ENCODE results near the gene CLIP4.

Gene CLIP4

DNA sequence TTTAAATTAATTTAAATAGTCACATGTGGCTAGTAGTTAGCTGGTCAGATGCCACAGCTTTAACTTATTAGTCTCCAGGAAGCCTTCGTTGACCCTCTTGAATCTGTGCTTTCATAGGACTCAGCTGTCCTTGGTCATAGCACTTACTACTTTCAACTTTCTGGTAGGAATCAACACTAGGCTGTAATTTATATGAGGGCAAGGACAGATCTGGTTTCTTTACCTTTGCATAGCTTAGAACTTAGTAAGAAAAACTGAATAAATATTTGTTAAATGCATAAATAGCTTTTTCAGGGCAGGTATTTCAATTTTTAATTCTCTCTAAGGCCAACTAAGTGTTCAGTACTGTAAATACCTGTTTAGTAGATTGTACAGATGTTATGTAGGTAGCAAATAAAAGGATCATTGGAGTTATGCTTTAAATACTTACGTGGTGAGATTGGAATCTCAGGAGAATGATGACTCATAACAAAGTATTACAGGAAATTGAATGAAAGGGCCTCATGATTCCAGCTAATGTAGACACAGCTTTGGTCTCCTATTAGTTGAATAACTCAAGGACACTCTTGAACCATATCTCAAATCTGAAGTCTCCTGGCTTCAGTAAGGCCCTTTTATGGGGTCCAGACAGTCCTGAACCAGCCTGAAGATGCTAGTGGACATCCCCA, 2.6 kb downstream of the CLIP4 start:
- H3K9ac ChIP-seq (ENCODE audit: low read depth, low read length): no peak overlapping the region
- H3K4me1 ChIP-seq (ENCODE audit: control insufficient read depth, insufficient read depth, low read length): no peaks in the 10 kb centered on the region
- peaks cover 48% of the 10 kb centered on the region for H3K27me3 ChIP-seq (ENCODE audit: control insufficient read depth, insufficient read depth, low read length)
- H3K36me3 ChIP-seq (ENCODE audit: control insufficient read depth, insufficient read depth, low read length): no peaks in the 10 kb centered on the region
- no peaks in the 10 kb centered on the region for H3K9me3 ChIP-seq (ENCODE audit: control insufficient read depth, insufficient read depth, low read length)
- no peak overlapping the region for H3K4me3 ChIP-seq (ENCODE audit: low read depth, low read length)

DNA sequence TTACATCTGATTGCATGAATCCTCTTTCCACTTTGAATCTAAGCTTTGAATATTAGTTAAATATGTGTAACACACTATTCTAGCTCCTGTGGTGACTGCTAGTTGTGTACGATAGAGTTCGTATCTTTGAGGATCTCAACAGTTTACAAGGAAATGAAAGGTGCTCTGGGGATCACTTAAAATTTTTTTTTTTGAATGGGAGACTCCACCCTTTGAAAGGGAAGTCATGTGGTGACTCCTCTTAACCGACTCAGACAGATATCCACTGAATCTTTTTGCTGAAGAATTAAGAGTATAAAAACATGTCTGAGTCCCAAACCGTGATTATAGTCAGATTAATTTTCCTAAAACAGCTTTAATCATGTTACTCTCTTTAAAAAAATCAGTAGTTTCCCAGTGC, 4.0 kb downstream of the CLIP4 start:
- no peaks in the 10 kb centered on the region for H3K4me1 ChIP-seq (ENCODE audit: control insufficient read depth, insufficient read depth, low read length)
- H3K9me3 ChIP-seq (ENCODE audit: control insufficient read depth, insufficient read depth, low read length): no peaks in the 10 kb centered on the region
- H3K27me3 ChIP-seq (ENCODE audit: control insufficient read depth, insufficient read depth, low read length): peaks cover 34% of the 10 kb centered on the region
- H3K4me3 ChIP-seq (ENCODE audit: low read depth, low read length): no peak overlapping the region
- H3K9ac ChIP-seq (ENCODE audit: low read depth, low read length): no peak overlapping the region
- H3K36me3 ChIP-seq (ENCODE audit: control insufficient read depth, insufficient read depth, low read length): no peaks in the 10 kb centered on the region

DNA sequence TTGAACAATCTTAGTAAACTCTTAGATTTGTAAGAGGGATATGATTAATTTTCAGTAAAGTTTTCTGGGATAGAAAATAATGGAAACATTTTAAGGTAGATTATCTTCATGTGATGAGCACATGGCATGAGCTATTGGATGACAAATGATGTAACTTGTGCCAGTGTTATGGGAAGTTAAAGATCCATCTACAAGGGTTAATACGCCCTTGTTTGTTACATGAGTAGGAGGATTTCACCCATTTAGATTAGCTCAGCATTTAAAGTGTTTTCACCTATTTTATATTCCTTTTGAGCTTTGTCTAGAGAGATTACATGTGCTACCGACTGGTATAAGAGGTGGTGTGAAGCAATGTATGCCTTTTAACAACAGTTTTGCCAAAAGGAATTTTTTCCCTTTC, 5.6 kb downstream of the CLIP4 start:
- Histone ChIP-seq H3K4me3 (ENCODE audit: low read depth, low read length) (no peak overlapping the region), H3K36me3 (ENCODE audit: control insufficient read depth, insufficient read depth, low read length) (no peaks in the 10 kb centered on the region)

GRCh38 chr2:29123617-29124349, 8.6 kb downstream of the CLIP4 start:
- Histone ChIP-seq H3K36me3 (ENCODE audit: control insufficient read depth, insufficient read depth, low read length) (no peaks in the 10 kb centered on the region), H3K9me3 (ENCODE audit: control insufficient read depth, insufficient read depth, low read length) (no peaks in the 10 kb centered on the region), H3K9ac (ENCODE audit: low read depth, low read length) (no peak overlapping the region), H3K4me3 (ENCODE audit: low read depth, low read length) (no peak overlapping the region), H3K4me1 (ENCODE audit: control insufficient read depth, insufficient read depth, low read length) (no peaks in the 10 kb centered on the region), H3K27me3 (ENCODE audit: control insufficient read depth, insufficient read depth, low read length) (no peaks in the 10 kb centered on the region)

More for the DNA sequence above, 5.6 kb downstream of the CLIP4 start:
- Histone ChIP-seq H3K9ac (ENCODE audit: low read depth, low read length) (no peak overlapping the region), H3K9me3 (ENCODE audit: control insufficient read depth, insufficient read depth, low read length) (no peaks in the 10 kb centered on the region), H3K4me1 (ENCODE audit: control insufficient read depth, insufficient read depth, low read length) (no peaks in the 10 kb centered on the region), H3K27me3 (ENCODE audit: control insufficient read depth, insufficient read depth, low read length) (peaks cover 23% of the 10 kb centered on the region)

DNA sequence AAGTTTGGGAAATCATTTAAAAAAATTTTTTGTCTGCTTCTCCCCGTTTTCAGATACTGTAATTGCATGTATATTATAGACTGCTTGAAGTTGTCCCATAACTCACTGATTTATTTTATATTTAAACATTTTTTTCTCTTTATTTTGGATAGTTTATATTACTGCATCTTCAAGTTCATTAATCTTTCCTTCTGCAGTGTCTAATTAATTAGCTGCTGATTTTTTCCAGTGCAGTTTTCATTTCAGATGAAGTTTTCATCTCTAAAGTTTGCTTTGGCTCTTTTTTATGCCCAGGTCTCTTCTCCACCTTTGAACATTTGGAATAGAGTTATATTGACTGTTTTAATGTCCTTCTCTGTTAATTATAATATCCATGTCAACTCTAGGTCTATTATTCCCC, 9.3 kb downstream of the CLIP4 start:
- Histone ChIP-seq H3K36me3 (ENCODE audit: control insufficient read depth, insufficient read depth, low read length) (no peaks in the 10 kb centered on the region), H3K4me3 (ENCODE audit: low read depth, low read length) (no peak overlapping the region), H3K4me1 (ENCODE audit: control insufficient read depth, insufficient read depth, low read length) (no peaks in the 10 kb centered on the region), H3K9me3 (ENCODE audit: control insufficient read depth, insufficient read depth, low read length) (no peaks in the 10 kb centered on the region), H3K9ac (ENCODE audit: low read depth, low read length) (no peak overlapping the region), H3K27me3 (ENCODE audit: control insufficient read depth, insufficient read depth, low read length) (no peaks in the 10 kb centered on the region)

GRCh38 chr2:29129586-29130281, 14.5 kb downstream of the CLIP4 start:
- Histone ChIP-seq H3K9ac (ENCODE audit: low read depth, low read length) (no peak overlapping the region), H3K36me3 (ENCODE audit: control insufficient read depth, insufficient read depth, low read length) (no peaks in the 10 kb centered on the region), H3K27me3 (ENCODE audit: control insufficient read depth, insufficient read depth, low read length) (no peaks in the 10 kb centered on the region), H3K9me3 (ENCODE audit: control insufficient read depth, insufficient read depth, low read length) (no peaks in the 10 kb centered on the region), H3K4me1 (ENCODE audit: control insufficient read depth, insufficient read depth, low read length) (peaks cover 3% of the 10 kb centered on the region), H3K4me3 (ENCODE audit: low read depth, low read length) (no peak overlapping the region)

- peaks cover 3% of the 10 kb centered on the region for H3K4me1 ChIP-seq (ENCODE audit: control insufficient read depth, insufficient read depth, low read length)
- H3K27me3 ChIP-seq (ENCODE audit: control insufficient read depth, insufficient read depth, low read length): no peaks in the 10 kb centered on the region
- H3K9me3 ChIP-seq (ENCODE audit: control insufficient read depth, insufficient read depth, low read length): no peaks in the 10 kb centered on the region
- no peak overlapping the region for H3K4me3 ChIP-seq (ENCODE audit: low read depth, low read length)
- no peak overlapping the region for H3K9ac ChIP-seq (ENCODE audit: low read depth, low read length)
- H3K36me3 ChIP-seq (ENCODE audit: control insufficient read depth, insufficient read depth, low read length): no peaks in the 10 kb centered on the region
These were observed 15.1 kb downstream of the CLIP4 start for GRCh38 chr2:29130295-29130694.

DNA sequence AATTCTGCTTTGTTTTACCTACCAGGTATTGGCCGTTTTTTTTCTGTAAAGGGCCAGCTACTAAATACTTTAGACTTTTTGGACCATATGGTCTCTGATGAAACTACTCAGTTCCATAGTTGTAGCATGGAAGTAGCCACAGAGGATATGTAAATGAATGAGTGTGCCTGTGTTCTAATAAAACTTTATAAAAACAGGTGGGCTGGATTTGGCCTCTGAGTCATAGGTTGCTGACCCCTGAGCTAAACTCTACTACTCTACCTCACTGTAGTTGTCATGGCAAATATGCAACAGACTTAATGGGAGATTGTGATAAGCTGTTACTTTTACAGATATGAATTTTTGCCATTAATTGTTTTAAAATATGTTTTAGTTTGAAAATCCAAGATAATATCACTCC, 19.7 kb downstream of the CLIP4 start:
- no peak overlapping the region for H3K4me3 ChIP-seq (ENCODE audit: low read depth, low read length)
- H3K4me1 ChIP-seq (ENCODE audit: control insufficient read depth, insufficient read depth, low read length): peaks cover 3% of the 10 kb centered on the region
- H3K9me3 ChIP-seq (ENCODE audit: control insufficient read depth, insufficient read depth, low read length): no peaks in the 10 kb centered on the region
- H3K36me3 ChIP-seq (ENCODE audit: control insufficient read depth, insufficient read depth, low read length): no peaks in the 10 kb centered on the region
- no peaks in the 10 kb centered on the region for H3K27me3 ChIP-seq (ENCODE audit: control insufficient read depth, insufficient read depth, low read length)
- no peak overlapping the region for H3K9ac ChIP-seq (ENCODE audit: low read depth, low read length)

- no peak overlapping the region for H3K4me3 ChIP-seq (ENCODE audit: low read depth, low read length)
- no peaks in the 10 kb centered on the region for H3K9me3 ChIP-seq (ENCODE audit: control insufficient read depth, insufficient read depth, low read length)
- H3K27me3 ChIP-seq (ENCODE audit: control insufficient read depth, insufficient read depth, low read length): no peaks in the 10 kb centered on the region
- no peak overlapping the region for H3K9ac ChIP-seq (ENCODE audit: low read depth, low read length)
- H3K36me3 ChIP-seq (ENCODE audit: control insufficient read depth, insufficient read depth, low read length): no peaks in the 10 kb centered on the region
- H3K4me1 ChIP-seq (ENCODE audit: control insufficient read depth, insufficient read depth, low read length): no peaks in the 10 kb centered on the region
These were observed 23.9 kb downstream of the CLIP4 start for GRCh38 chr2:29139152-29139551.

DNA sequence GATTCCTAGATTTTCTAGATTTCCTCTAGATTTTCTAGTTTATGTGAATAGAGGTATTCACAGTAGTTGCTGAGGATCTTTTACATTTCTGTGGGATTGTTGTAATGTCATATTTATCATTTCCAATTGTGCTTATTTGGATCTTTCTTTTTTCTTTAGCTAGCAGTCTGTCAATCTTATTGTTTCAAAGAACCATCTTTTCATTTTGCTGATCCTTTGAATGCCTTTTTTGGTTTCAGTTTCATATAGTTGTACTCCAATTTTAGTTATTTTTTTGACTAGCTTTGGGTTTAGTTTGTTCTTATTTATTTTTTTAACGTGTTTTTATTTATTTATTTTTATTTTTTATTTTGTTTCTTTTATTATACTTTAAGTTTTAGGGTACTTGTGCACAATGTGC, 24.5 kb downstream of the CLIP4 start:
- H3K27me3 ChIP-seq (ENCODE audit: control insufficient read depth, insufficient read depth, low read length): no peaks in the 10 kb centered on the region
- no peak overlapping the region for H3K4me3 ChIP-seq (ENCODE audit: low read depth, low read length)
- H3K9me3 ChIP-seq (ENCODE audit: control insufficient read depth, insufficient read depth, low read length): no peaks in the 10 kb centered on the region
- H3K36me3 ChIP-seq (ENCODE audit: control insufficient read depth, insufficient read depth, low read length): no peaks in the 10 kb centered on the region
- H3K4me1 ChIP-seq (ENCODE audit: control insufficient read depth, insufficient read depth, low read length): no peaks in the 10 kb centered on the region
- H3K9ac ChIP-seq (ENCODE audit: low read depth, low read length): no peak overlapping the region

- no peaks in the 10 kb centered on the region for H3K36me3 ChIP-seq (ENCODE audit: control insufficient read depth, insufficient read depth, low read length)
- H3K9ac ChIP-seq (ENCODE audit: low read depth, low read length): no peak overlapping the region
- no peaks in the 10 kb centered on the region for H3K9me3 ChIP-seq (ENCODE audit: control insufficient read depth, insufficient read depth, low read length)
- H3K4me1 ChIP-seq (ENCODE audit: control insufficient read depth, insufficient read depth, low read length): no peaks in the 10 kb centered on the region
- no peak overlapping the region for H3K4me3 ChIP-seq (ENCODE audit: low read depth, low read length)
- H3K27me3 ChIP-seq (ENCODE audit: control insufficient read depth, insufficient read depth, low read length): no peaks in the 10 kb centered on the region
These were observed 28.4 kb downstream of the CLIP4 start for GRCh38 chr2:29143657-29144056.

DNA sequence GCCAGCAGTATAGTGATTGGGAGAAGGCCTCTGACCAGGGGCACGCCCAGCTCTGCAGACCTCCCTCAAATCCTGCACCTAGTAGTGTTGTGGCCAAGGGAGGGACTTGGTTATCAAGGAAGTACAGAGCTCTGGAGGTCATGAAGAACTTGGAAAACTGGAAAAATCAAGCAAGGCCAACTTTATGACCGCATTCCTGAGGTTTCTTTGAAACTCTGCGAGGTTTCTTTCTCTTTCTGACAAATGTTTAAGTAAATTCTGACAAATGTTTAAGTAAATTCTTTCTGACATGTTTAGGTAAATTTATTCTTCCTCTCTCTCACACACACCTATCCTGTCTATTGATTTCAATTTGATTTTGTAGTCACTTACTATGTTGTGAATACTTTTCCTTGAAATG, 31.0 kb downstream of the CLIP4 start:
- no peaks in the 10 kb centered on the region for H3K36me3 ChIP-seq (ENCODE audit: control insufficient read depth, insufficient read depth, low read length)
- H3K4me1 ChIP-seq (ENCODE audit: control insufficient read depth, insufficient read depth, low read length): no peaks in the 10 kb centered on the region
- H3K4me3 ChIP-seq (ENCODE audit: low read depth, low read length): no peak overlapping the region
- no peak overlapping the region for H3K9ac ChIP-seq (ENCODE audit: low read depth, low read length)
- no peaks in the 10 kb centered on the region for H3K27me3 ChIP-seq (ENCODE audit: control insufficient read depth, insufficient read depth, low read length)
- no peaks in the 10 kb centered on the region for H3K9me3 ChIP-seq (ENCODE audit: control insufficient read depth, insufficient read depth, low read length)

Measured in iPS-15b (cell line).